ENCODE data around the gene CETN1.

GRCh38 chr18:615092-615521, 34.9 kb downstream of the CETN1 start:
- no peak for TF ChIP-seq POLR2AphosphoS5 (IDR thresholded peaks at IDR 0.05; ENCODE audit: borderline replicate concordance, low read depth, low read length)
- no peak for TF ChIP-seq EZH2 (IDR thresholded peaks at IDR 0.05)
